ENCODE data around the gene GET4. TPM values are rescaled to one million over a fixed set of nuclear protein-coding genes. Genes with fewer than 3 reads are reported as not detected.

The GET4 gene
- total RNA-seq, 2 experiments from 2014 or later: 84.4 to 96.4 TPM

DNA sequence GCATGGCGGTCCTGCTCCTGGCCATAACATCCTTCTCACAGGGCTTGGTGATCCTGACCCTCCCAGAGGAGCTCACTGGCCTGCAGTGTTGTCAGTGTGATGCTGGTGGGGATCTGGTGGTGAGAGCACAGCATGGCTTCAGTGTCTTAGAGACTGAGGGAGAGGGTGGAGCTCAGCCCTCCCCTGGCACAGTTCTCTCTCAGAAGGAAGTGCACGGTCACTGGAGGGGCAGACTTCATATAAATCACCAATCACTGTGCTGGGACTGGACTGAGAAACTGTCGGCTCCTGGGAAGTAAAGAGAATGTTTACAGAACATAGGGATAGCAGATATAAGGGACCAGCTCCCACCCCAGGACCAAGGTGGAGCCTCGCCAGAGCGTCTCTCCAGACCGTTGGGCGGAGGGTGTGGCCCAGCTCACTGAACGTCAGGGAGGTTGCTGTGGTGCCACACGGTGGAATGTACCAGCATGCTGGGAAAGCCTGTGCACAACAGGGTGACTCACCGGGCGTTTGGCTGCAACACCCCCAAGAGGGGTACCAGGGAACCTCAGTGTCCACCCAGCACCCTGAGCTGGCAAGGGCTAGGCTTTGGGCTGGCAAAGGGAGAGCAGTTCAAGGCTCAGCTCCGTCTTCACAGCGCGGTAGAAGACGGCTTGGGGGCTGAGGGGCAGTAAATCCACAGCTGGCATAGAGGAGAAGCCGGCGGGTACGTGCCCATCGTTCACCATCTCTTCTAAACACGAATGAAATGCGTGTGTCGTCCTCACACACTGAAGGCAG is 8.8 kb upstream of the GET4 start:
- no peaks in the 10 kb centered on the region for H3K4me1 ChIP-seq (ENCODE audit: insufficient read depth, low read length)
- DNase-seq (no peak), ATAC-seq (ENCODE audit: poor library complexity) (no peak)
- H3K9me3 ChIP-seq (ENCODE audit: control insufficient read depth in 1 of 2, insufficient read depth in 1 of 2, low read length in 2 of 2): no peaks in the 10 kb centered on the region
- H3K36me3 ChIP-seq (ENCODE audit: insufficient read depth, low read length): peaks cover 51% of the 10 kb centered on the region
- Mint-ChIP-seq H3K27ac (no peak overlapping the region), H3K9me3 (no peaks in the 10 kb centered on the region), H3K4me1 (ENCODE audit: low read depth) (no peaks in the 10 kb centered on the region), H3K36me3 (ENCODE audit: low read depth) (peaks cover 75% of the 10 kb centered on the region), H3K27me3 (no peaks in the 10 kb centered on the region), H3K4me3 (no peak overlapping the region)
- intact Hi-C loops (cut with DNase I, micrococcal nuclease): no loop called here
- H3K27me3 ChIP-seq (ENCODE audit: control insufficient read depth in 1 of 2, insufficient read depth in 2 of 2, low read length in 2 of 2): no peaks in the 10 kb centered on the region
- H3K27ac ChIP-seq (ENCODE audit: low read depth in 1 of 2, low read length in 2 of 2): no peak overlapping the region
- ChIA-PET CTCF (interaction anchor here (0.6 kb wide), 1 partner anchor 81 kb away, joined by 3 read pairs; no protein-coding TSS in a partner anchor), POLR2A (no interaction called here)
- no peak overlapping the region for H3K4me3 ChIP-seq (ENCODE audit: low read length)
- TF ChIP-seq, protein P1, sequence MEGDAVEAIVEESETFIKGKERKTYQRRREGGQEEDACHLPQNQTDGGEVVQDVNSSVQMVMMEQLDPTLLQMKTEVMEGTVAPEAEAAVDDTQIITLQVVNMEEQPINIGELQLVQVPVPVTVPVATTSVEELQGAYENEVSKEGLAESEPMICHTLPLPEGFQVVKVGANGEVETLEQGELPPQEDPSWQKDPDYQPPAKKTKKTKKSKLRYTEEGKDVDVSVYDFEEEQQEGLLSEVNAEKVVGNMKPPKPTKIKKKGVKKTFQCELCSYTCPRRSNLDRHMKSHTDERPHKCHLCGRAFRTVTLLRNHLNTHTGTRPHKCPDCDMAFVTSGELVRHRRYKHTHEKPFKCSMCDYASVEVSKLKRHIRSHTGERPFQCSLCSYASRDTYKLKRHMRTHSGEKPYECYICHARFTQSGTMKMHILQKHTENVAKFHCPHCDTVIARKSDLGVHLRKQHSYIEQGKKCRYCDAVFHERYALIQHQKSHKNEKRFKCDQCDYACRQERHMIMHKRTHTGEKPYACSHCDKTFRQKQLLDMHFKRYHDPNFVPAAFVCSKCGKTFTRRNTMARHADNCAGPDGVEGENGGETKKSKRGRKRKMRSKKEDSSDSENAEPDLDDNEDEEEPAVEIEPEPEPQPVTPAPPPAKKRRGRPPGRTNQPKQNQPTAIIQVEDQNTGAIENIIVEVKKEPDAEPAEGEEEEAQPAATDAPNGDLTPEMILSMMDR (IDR thresholded peaks at IDR 0.05): no peak

DNA sequence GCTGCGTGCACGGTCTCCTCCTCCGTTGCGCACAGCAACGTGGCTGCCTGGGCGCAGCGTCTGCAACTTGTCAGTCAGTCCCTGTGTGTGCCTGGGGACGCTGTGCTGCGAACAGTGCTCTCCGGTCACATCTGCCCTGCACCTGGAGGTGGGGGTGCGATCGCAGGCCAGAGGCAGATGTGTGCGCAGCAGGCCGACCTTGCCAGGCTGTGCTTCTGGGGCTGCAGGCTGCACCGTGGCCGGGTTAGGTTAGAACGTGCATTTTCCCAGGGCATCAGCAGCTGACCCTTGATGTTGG is 8.2 kb upstream of the GET4 start:
- Histone ChIP-seq H3K27me3 (ENCODE audit: control insufficient read depth in 1 of 2, insufficient read depth in 2 of 2, low read length in 2 of 2) (no peaks in the 10 kb centered on the region), H3K4me1 (ENCODE audit: insufficient read depth, low read length) (peaks cover under 1% of the 10 kb centered on the region), H3K27ac (ENCODE audit: low read depth in 1 of 2, low read length in 2 of 2) (no peak overlapping the region), H3K4me3 (ENCODE audit: low read length) (no peak overlapping the region), H3K9me3 (ENCODE audit: control insufficient read depth in 1 of 2, insufficient read depth in 1 of 2, low read length in 2 of 2) (no peaks in the 10 kb centered on the region), H3K36me3 (ENCODE audit: insufficient read depth, low read length) (peaks cover 52% of the 10 kb centered on the region)
- no peaks in the 10 kb centered on the region for H3K9me3 Mint-ChIP-seq
- DNase-seq: no peak
- H3K4me1 Mint-ChIP-seq (ENCODE audit: low read depth): peaks cover 2% of the 10 kb centered on the region
- TF ChIP-seq, protein P1 (IDR thresholded peaks at IDR 0.05): no peak
- ChIA-PET CTCF (no interaction called here), POLR2A (no interaction called here)
- H3K4me3 Mint-ChIP-seq: no peak overlapping the region
- peaks cover 78% of the 10 kb centered on the region for H3K36me3 Mint-ChIP-seq (ENCODE audit: low read depth)
- H3K27ac Mint-ChIP-seq: no peak overlapping the region
- ATAC-seq (ENCODE audit: poor library complexity): no peak
- intact Hi-C loops (cut with DNase I, micrococcal nuclease): no loop called here
- no peaks in the 10 kb centered on the region for H3K27me3 Mint-ChIP-seq

DNA sequence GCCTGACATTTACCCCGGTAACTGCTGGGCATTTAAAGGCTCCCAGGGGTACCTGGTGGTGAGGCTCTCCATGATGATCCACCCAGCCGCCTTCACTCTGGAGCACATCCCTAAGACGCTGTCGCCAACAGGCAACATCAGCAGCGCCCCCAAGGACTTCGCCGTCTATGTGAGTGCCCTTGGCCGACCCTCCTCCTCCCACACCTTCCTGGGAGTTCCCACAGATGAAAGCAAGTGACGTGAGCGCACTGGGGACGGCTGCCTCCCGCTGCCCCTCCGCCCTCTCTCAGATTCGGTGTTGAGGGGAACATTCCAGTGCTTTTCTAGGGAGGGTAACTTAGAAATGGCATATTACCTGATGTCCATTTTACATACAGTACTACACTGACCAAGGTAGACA is 7.0 kb upstream of the GET4 start:
- Histone ChIP-seq H3K4me3 (ENCODE audit: low read length) (no peak overlapping the region), H3K27ac (ENCODE audit: low read depth in 1 of 2, low read length in 2 of 2) (no peak overlapping the region), H3K4me1 (ENCODE audit: insufficient read depth, low read length) (peaks cover 10% of the 10 kb centered on the region), H3K36me3 (ENCODE audit: insufficient read depth, low read length) (peaks cover 48% of the 10 kb centered on the region), H3K27me3 (ENCODE audit: control insufficient read depth in 1 of 2, insufficient read depth in 2 of 2, low read length in 2 of 2) (no peaks in the 10 kb centered on the region), H3K9me3 (ENCODE audit: control insufficient read depth in 1 of 2, insufficient read depth in 1 of 2, low read length in 2 of 2) (no peaks in the 10 kb centered on the region)
- CTCF ChIA-PET: no interaction called here
- TF ChIP-seq, protein P1 (IDR thresholded peaks at IDR 0.05): no peak
- H3K4me1 Mint-ChIP-seq (ENCODE audit: low read depth): peaks cover 10% of the 10 kb centered on the region
- H3K27ac Mint-ChIP-seq: no peak overlapping the region
- no peak for DNase-seq
- no peak for ATAC-seq (ENCODE audit: poor library complexity)
- H3K4me3 Mint-ChIP-seq: no peak overlapping the region
- H3K36me3 Mint-ChIP-seq (ENCODE audit: low read depth): peaks cover 73% of the 10 kb centered on the region
- H3K9me3 Mint-ChIP-seq: no peaks in the 10 kb centered on the region
- intact Hi-C loops (cut with DNase I, micrococcal nuclease): no loop called here
- H3K27me3 Mint-ChIP-seq: no peaks in the 10 kb centered on the region
- POLR2A ChIA-PET: no interaction called here

All from CD4-positive, alpha-beta T cell (primary cell).